Trophoblast cell (in vitro differentiated cells and primary cell): Measurements from ENCODE around the gene SLC25A25.

ENCODE experiments used
- DNase-seq, 2 donors: peaks; one replicate each; pipeline ENCODE4 v3.0.0-alpha.2; 2016
- H2AFZ ChIP-seq: 2 replicates; pipeline ENCODE4 v1.6.1; 2013; ENCODE audit warnings: low read length, moderate library complexity, mild to moderate bottlenecking; ENCODE audit not compliant: insufficient read depth, poor library complexity
- H2AK5ac ChIP-seq: 2 replicates; pipeline ENCODE4 v1.6.1; 2013; ENCODE audit warnings: mild to moderate bottlenecking, low read length
- H2BK120ac ChIP-seq: 2 replicates; pipeline ENCODE4 v1.6.1; 2013; ENCODE audit warnings: low read length, mild to moderate bottlenecking, moderate library complexity; ENCODE audit not compliant: insufficient read depth, poor library complexity
- H2BK12ac ChIP-seq: 2 replicates; pipeline ENCODE4 v1.6.1; 2013; ENCODE audit warnings: mild to moderate bottlenecking, low read length, moderate library complexity
- H2BK5ac ChIP-seq: 2 replicates; pipeline ENCODE4 v1.6.1; 2013; ENCODE audit warnings: low read length, low read depth, moderate library complexity, mild to moderate bottlenecking; ENCODE audit not compliant: poor library complexity
- H3K14ac ChIP-seq: 2 replicates; pipeline ENCODE4 v1.6.1; 2013; ENCODE audit warnings: mild to moderate bottlenecking, low read length
- H3K18ac ChIP-seq: 2 replicates; pipeline ENCODE4 v1.6.1; 2013; ENCODE audit warnings: mild to moderate bottlenecking, low read length
- H3K23ac ChIP-seq: 2 replicates; pipeline ENCODE4 v1.6.1; 2013; ENCODE audit warnings: low read length
- H3K27ac ChIP-seq: 2 replicates; pipeline ENCODE4 v1.5.1; 2013; ENCODE audit warnings: low read depth, mild to moderate bottlenecking, inconsistent platforms, low read length, moderate library complexity
- H3K27me3 ChIP-seq: 2 replicates; pipeline ENCODE4 v1.6.1; 2013; ENCODE audit warnings: inconsistent platforms, mild to moderate bottlenecking, low read length, moderate library complexity; ENCODE audit not compliant: insufficient read depth
- H3K36me3 ChIP-seq, 2 experiments: 1 replicate in 1 of 2; 2 replicates in 1 of 2; pipeline ENCODE4 v1.6.1; 2013; ENCODE audit warnings: low read length in 2 of 2, mild to moderate bottlenecking in 2 of 2, moderate library complexity in 1 of 2; ENCODE audit not compliant: insufficient read depth in 2 of 2, control insufficient read depth in 1 of 2
- H3K4ac ChIP-seq: 2 replicates; pipeline ENCODE4 v1.6.1; 2013; ENCODE audit warnings: low read depth, mild to moderate bottlenecking, low read length, moderate library complexity
- H3K4me1 ChIP-seq, 2 experiments: 1 replicate in 1 of 2; 2 replicates in 1 of 2; pipeline ENCODE4 v1.6.1; 2013; ENCODE audit warnings: low read length in 2 of 2, mild to moderate bottlenecking in 2 of 2, moderate library complexity in 1 of 2; ENCODE audit not compliant: insufficient read depth in 2 of 2, control insufficient read depth in 1 of 2
- H3K4me2 ChIP-seq: 2 replicates; pipeline ENCODE4 v1.6.1; 2013; ENCODE audit warnings: inconsistent platforms, mild to moderate bottlenecking, low read length, moderate library complexity
- H3K4me3 ChIP-seq: 2 replicates; pipeline ENCODE4 v1.5.1; 2013; ENCODE audit warnings: mild to moderate bottlenecking, low read depth, low read length, inconsistent platforms
- H3K79me1 ChIP-seq: one replicate; pipeline ENCODE4 v1.6.1; 2013; ENCODE audit warnings: low read length
- H3K79me2 ChIP-seq: 2 replicates; pipeline ENCODE4 v1.6.1; 2013; ENCODE audit warnings: low read length, mild to moderate bottlenecking; ENCODE audit not compliant: control insufficient read depth, insufficient read depth, poor library complexity
- H3K9ac ChIP-seq: 2 replicates; pipeline ENCODE4 v1.6.1; 2013; ENCODE audit warnings: mild to moderate bottlenecking, low read length
- H3K9me3 ChIP-seq: 2 replicates; pipeline ENCODE4 v1.6.1; 2013; ENCODE audit warnings: low read depth, mild to moderate bottlenecking, control low read depth, inconsistent platforms, low read length; ENCODE audit not compliant: insufficient read depth
- H4K12ac ChIP-seq: 2 replicates; pipeline ENCODE4 v1.6.1; 2013; ENCODE audit warnings: low read depth, mild to moderate bottlenecking, low read length, moderate library complexity
- H4K8ac ChIP-seq: 2 replicates; pipeline ENCODE4 v1.6.1; 2013; ENCODE audit warnings: low read depth, mild to moderate bottlenecking, low read length, moderate library complexity
- H4K91ac ChIP-seq: one replicate; pipeline ENCODE4 v1.6.1; 2013; ENCODE audit warnings: low read depth, mild to moderate bottlenecking, low read length, moderate library complexity
- WGBS: extraction: QIAGEN DNeasy Blood & Tissue Kit; methylation state at CpG from one replicate; pipeline ENCODE4 v1.1.7; 2013; ENCODE audit warnings: missing lambda C conversion rate; ENCODE audit not compliant: insufficient read length, insufficient coverage; ENCODE audit errors: extremely low coverage; 5-methylcytosine and 5-hydroxymethylcytosine counted together

Gene SLC25A25

DNA sequence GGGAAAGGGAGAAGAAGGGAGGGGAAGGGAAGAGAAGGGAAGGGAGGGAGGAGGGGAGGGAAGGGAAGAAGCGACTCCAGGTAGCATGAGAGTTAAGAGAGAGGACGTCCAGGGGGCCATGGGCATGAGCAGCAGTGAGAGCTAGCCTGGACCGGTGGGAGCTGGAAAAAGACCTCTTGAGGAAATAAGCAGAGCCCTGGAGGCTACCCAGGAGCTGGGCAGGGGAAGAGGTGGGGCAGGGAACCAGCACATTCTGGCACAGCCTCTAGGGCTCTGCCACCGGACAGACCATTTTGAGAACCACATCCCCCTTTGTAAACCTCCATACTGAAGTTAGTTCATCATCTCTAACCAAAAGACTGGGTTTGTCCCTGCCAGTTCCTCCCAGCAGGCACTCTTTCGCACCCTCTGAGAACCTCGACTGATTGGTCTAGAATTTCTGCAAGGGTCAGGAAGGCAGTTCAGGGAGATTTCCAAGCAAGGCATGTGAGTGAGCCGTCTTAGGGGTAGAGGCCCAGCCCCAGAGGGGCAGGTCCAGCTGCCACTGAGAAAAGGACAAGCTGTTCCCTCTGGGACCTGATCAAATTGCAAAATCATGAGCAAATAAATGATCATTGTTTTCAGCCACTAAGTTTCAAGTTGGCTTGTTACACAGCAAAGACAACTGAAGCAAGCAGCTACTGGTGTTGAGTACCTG, 12.5 kb upstream of the SLC25A25 start:
- no peak overlapping the region for H4K91ac ChIP-seq
- H2BK5ac ChIP-seq = no peak overlapping the region
- no peak for DNase-seq
- H3K4ac ChIP-seq = no peak overlapping the region
- H4K8ac ChIP-seq = no peak overlapping the region
- H3K18ac ChIP-seq = no peak overlapping the region
- no peak overlapping the region for H2AK5ac ChIP-seq
- H2BK12ac ChIP-seq = no peak overlapping the region
- H3K23ac ChIP-seq = no peak overlapping the region
- H3K9me3 ChIP-seq = no peaks in the 10 kb centered on the region
- no peak overlapping the region for H3K4me3 ChIP-seq
- no peaks in the 10 kb centered on the region for H3K36me3 ChIP-seq
- no peak overlapping the region for H2AFZ ChIP-seq
- peaks cover 14% of the 10 kb centered on the region for H3K79me1 ChIP-seq
- H4K12ac ChIP-seq = no peak overlapping the region
- no CpG with 5 or more reads among the region's 7 CpGs for WGBS
- H3K9ac ChIP-seq = no peak overlapping the region
- no peaks in the 10 kb centered on the region for H3K79me2 ChIP-seq
- no peak overlapping the region for H2BK120ac ChIP-seq
- H3K4me2 ChIP-seq = no peak overlapping the region
- H3K27me3 ChIP-seq = no peaks in the 10 kb centered on the region
- peaks cover 10 to 13% of the 10 kb centered on the region in 2 experiments for H3K4me1 ChIP-seq
- H3K27ac ChIP-seq = no peak overlapping the region
- peak overlapping the region; percentile 4 for H3K14ac ChIP-seq

DNA sequence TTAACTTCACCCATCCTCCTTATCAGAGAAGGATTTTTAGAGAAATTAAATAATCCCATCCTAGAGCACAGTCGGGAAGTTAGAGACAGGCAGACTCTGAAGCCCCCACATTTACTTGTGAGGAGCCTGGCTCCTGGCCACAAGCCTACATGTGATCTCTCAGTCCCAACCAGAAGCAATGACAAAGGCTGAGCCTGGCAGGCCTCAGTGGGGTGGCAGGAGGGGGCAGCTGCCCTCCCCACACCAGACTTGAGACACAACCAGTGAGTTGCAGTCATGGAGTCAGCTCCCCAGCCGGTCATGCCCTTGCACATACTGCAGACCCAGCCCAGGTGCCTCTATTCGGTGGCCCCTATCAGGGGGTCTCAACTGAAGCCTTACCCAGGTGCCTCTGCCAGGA, 11.9 kb upstream of the SLC25A25 start:
- Histone ChIP-seq H2AFZ (no peak overlapping the region), H3K27ac (no peak overlapping the region), H3K4me1 (peaks cover 6 to 10% of the 10 kb centered on the region in 2 experiments), H3K79me2 (no peaks in the 10 kb centered on the region), H4K12ac (no peak overlapping the region), H3K4me3 (no peak overlapping the region), H3K27me3 (no peaks in the 10 kb centered on the region), H2BK5ac (no peak overlapping the region), H3K18ac (no peak overlapping the region), H3K79me1 (peaks cover 14% of the 10 kb centered on the region), H2BK12ac (no peak overlapping the region), H4K91ac (no peak overlapping the region), H3K9ac (no peak overlapping the region), H3K36me3 (no peaks in the 10 kb centered on the region), H2BK120ac (no peak overlapping the region), H2AK5ac (no peak overlapping the region), H3K23ac (no peak overlapping the region), H3K4ac (no peak overlapping the region), H3K4me2 (no peak overlapping the region), H3K14ac (no peak overlapping the region), H4K8ac (no peak overlapping the region), H3K9me3 (no peaks in the 10 kb centered on the region)
- no peak for DNase-seq
- WGBS = no CpG with 5 or more reads among the region's 3 CpGs

DNA sequence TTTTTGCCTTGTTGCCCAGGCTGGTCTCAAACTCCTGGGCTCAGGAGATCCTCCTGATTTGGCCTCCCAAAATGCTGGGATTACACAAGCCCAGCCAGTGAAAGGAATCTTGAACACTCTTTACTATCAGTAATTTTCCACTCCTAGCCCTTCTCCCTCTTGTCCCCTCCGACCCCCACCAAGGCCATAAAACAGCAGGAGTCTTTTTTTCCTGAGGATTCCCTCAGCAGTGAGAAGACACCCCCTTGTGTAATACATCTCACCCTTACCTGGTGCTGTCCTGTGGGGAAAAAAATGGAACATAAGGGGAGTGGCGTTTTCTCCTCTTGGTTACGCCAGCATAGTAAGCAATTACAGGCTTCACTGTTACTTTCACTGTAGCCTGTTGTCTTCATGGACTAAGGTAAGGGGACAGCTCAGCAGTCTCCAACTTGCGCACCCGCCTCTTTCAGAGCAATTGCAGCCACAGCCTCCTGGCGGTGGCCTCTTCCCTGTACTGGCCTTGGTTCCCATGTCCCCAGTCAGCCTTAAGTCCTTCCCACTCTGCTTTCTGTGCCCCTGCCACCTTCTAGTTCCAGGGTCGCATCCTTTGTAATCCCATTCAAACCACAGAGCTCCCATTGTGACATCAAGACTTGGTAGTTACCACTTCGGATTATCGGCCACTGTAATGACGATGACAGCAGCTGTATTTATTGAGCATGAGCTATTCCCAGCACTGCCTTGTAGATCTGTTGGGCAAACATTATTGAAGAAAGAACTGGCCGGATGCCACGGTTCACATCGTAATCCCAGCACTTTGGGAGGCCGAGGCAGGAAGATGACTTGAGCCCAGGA, 10.9 kb upstream of the SLC25A25 start:
- Histone ChIP-seq H3K18ac (no peak overlapping the region), H4K91ac (peak overlapping the region; percentile 42), H3K14ac (peak overlapping the region; percentile 70), H3K27me3 (no peaks in the 10 kb centered on the region), H3K79me2 (no peaks in the 10 kb centered on the region), H2AFZ (no peak overlapping the region), H4K12ac (no peak overlapping the region), H3K79me1 (peaks cover 9% of the 10 kb centered on the region), H2BK120ac (peak overlapping the region; percentile 33), H3K4me3 (no peak overlapping the region), H3K4ac (no peak overlapping the region), H4K8ac (peak overlapping the region; percentile 16), H3K36me3 (peaks cover 0 to 5% of the 10 kb centered on the region in 2 experiments), H3K23ac (no peak overlapping the region), H3K27ac (no peak overlapping the region), H3K9me3 (no peaks in the 10 kb centered on the region), H2BK5ac (no peak overlapping the region), H2AK5ac (peak overlapping the region; percentile 76), H3K4me2 (no peak overlapping the region), H2BK12ac (peak overlapping the region; percentile 89), H3K4me1 (peaks cover under 1 to 4% of the 10 kb centered on the region in 2 experiments), H3K9ac (no peak overlapping the region)
- WGBS = no CpG with 5 or more reads among the region's 14 CpGs
- peak in 1 of 2 donors; percentile 15 for DNase-seq

DNA sequence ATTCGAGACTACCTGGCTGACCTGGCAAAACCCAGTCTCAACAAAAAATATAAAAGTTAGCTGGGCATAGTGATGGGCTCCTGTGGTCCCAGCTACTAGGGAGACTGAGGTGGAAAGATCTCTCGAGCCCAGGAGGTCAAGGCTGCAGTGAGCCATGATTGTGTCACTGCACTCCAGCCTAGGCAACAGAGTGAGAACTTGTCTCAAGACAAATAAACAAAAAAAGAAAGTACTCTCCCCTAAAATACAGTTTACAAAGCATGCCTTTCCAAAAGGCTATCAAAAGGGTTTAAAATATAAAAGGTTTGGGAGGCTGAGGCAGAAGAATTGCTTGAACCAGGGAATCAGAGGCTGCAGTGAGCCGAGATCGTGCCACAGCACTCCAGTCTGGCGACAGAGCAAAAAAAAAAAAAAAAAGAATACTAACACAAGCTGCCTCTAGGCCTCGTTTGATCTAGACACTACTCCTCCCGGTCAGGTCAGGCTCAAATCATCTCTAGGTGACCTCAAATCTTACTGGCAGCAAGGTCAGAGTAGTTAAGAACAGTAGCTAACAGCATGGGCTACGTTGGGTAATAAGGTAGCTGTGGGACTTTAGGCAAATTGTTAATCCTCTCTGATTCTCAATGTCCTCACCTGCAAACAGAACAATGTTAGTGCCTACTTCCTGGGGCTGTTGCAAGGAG, 10.2 kb upstream of the SLC25A25 start:
- H4K12ac ChIP-seq = no peak overlapping the region
- H3K4me3 ChIP-seq = no peak overlapping the region
- no peak overlapping the region for H3K9ac ChIP-seq
- H3K79me1 ChIP-seq = peaks cover 9% of the 10 kb centered on the region
- H2BK5ac ChIP-seq = no peak overlapping the region
- DNase-seq = no peak
- no peak overlapping the region for H2BK12ac ChIP-seq
- H3K14ac ChIP-seq = no peak overlapping the region
- H4K8ac ChIP-seq = no peak overlapping the region
- peaks cover 0 to 3% of the 10 kb centered on the region in 2 experiments for H3K4me1 ChIP-seq
- no peak overlapping the region for H3K27ac ChIP-seq
- no peak overlapping the region for H3K23ac ChIP-seq
- H3K9me3 ChIP-seq = no peaks in the 10 kb centered on the region
- H2AK5ac ChIP-seq = no peak overlapping the region
- WGBS = no CpG with 5 or more reads among the region's 8 CpGs
- no peak overlapping the region for H2BK120ac ChIP-seq
- H3K18ac ChIP-seq = no peak overlapping the region
- no peak overlapping the region for H2AFZ ChIP-seq
- no peaks in the 10 kb centered on the region for H3K27me3 ChIP-seq
- no peak overlapping the region for H3K4me2 ChIP-seq
- H4K91ac ChIP-seq = no peak overlapping the region
- H3K4ac ChIP-seq = no peak overlapping the region
- peaks cover 5 to 11% of the 10 kb centered on the region in 2 experiments for H3K36me3 ChIP-seq
- no peaks in the 10 kb centered on the region for H3K79me2 ChIP-seq
